Liver (tissue), 3 donors: ENCODE data around the gene ZNF827.

ENCODE experiments used
- CTCF ChIP-seq: fragments of 150-350 bp; IDR thresholded peaks from 2 replicates; pipeline ENCODE4 v1.5.1; 2017; ENCODE audit warnings: improper control_type of control experiment, low read depth, low read length; ENCODE audit not compliant: missing input control
- EGR1 ChIP-seq, 2 donors: IDR thresholded peaks; 2 replicates each; pipeline ENCODE4 v1.6.1; 2016 to 2018; ENCODE audit warnings: antibody characterized with exemption in 2 of 2, low read depth in 2 of 2
- FOXA1 ChIP-seq: IDR thresholded peaks from 2 replicates; pipeline ENCODE4 v1.6.1; 2016; ENCODE audit warnings: antibody characterized with exemption
- GABPA ChIP-seq, 2 donors: IDR thresholded peaks in 1 of 2; conservative IDR thresholded peaks in 1 of 2; 2 replicates each; pipeline ENCODE4 v1.6.1; 2016; ENCODE audit warnings: antibody characterized with exemption in 2 of 2, mild to moderate bottlenecking in 1 of 2, moderate library complexity in 1 of 2
- HNF4G ChIP-seq: IDR thresholded peaks from 2 replicates; pipeline ENCODE4 v1.6.1; 2016; ENCODE audit warnings: antibody characterized with exemption
- NR2F2 ChIP-seq: IDR thresholded peaks from 2 replicates; pipeline ENCODE4 v1.6.1; 2016; ENCODE audit warnings: antibody characterized with exemption
- RAD21 ChIP-seq, 2 donors: IDR thresholded peaks; 2 replicates each; pipeline ENCODE4 v1.6.1; 2016; ENCODE audit warnings: antibody characterized with exemption in 2 of 2, mild to moderate bottlenecking in 2 of 2
- REST ChIP-seq: IDR thresholded peaks from 2 replicates; pipeline ENCODE4 v1.6.1; 2016; ENCODE audit warnings: antibody characterized with exemption, mild to moderate bottlenecking
- RXRA ChIP-seq, 2 donors: IDR thresholded peaks; 2 replicates each; pipeline ENCODE4 v1.6.1; 2017 to 2018; ENCODE audit warnings: antibody characterized with exemption in 2 of 2, mild to moderate bottlenecking in 1 of 2
- TAF1 ChIP-seq: conservative IDR thresholded peaks from 2 replicates; pipeline ENCODE4 v1.6.1; 2016; ENCODE audit warnings: antibody characterized with exemption, mild to moderate bottlenecking
- YY1 ChIP-seq: IDR thresholded peaks from 2 replicates; pipeline ENCODE4 v1.6.1; 2016; ENCODE audit warnings: antibody characterized with exemption, mild to moderate bottlenecking
- ZBTB33 ChIP-seq: IDR thresholded peaks from 2 replicates; pipeline ENCODE4 v1.6.1; 2016; ENCODE audit warnings: antibody characterized with exemption
- TF ChIP-seq, protein P1 (sequence below): IDR thresholded peaks from 2 replicates; pipeline ENCODE4 v1.6.1; 2016; ENCODE audit warnings: antibody characterized with exemption
- donor health status: healthy.
- donor health status: healthy.

- TF ChIP-seq GABPA (IDR thresholded peaks at IDR 0.05 in 1 of 2, conservative IDR thresholded peaks at IDR 0.05 in 1 of 2) (no peak), HNF4G (no peak), CTCF (no peak), TAF1 (no peak), RAD21 (IDR thresholded peaks at IDR 0.05) (no peak), RXRA (IDR thresholded peaks at IDR 0.05) (no peak), NR2F2 (no peak), EGR1 (IDR thresholded peaks at IDR 0.05; ENCODE audit: low read depth in 2 of 2) (no peak), REST (no peak), FOXA1 (no peak), ZBTB33 (no peak), YY1 (no peak)
- TF ChIP-seq, protein P1, sequence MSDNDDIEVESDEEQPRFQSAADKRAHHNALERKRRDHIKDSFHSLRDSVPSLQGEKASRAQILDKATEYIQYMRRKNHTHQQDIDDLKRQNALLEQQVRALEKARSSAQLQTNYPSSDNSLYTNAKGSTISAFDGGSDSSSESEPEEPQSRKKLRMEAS = no peak
Observed at GRCh38 chr4:145784036-145784435, 154.6 kb downstream of the ZNF827 start.
